ENCODE measurements around the gene KRT6C.

The KRT6C gene

GRCh38 chr12:52423661-52424500, 49.7 kb downstream of the KRT6C start:
- Histone ChIP-seq H3K27me3 (ENCODE audit: low read length) (no peaks in the 10 kb centered on the region), H3K27ac (ENCODE audit: low read depth, low read length) (no peak overlapping the region), H3K9me3 (ENCODE audit: insufficient read depth, low read length) (no peaks in the 10 kb centered on the region), H3K79me2 (ENCODE audit: insufficient read depth, low read length) (no peaks in the 10 kb centered on the region), H3F3A (ENCODE audit: insufficient read depth) (no peaks in the 10 kb centered on the region), H4K20me1 (ENCODE audit: low read depth, low read length) (no peaks in the 10 kb centered on the region), H3K4me3 (ENCODE audit: insufficient read depth, low read length, poor library complexity, severe bottlenecking) (no peak overlapping the region), H2AFZ (ENCODE audit: low read depth, low read length, severe bottlenecking) (no peak overlapping the region), H3K9me2 (replicated peaks; ENCODE audit: insufficient read depth, low read length) (no peaks in the 10 kb centered on the region), H3K4me2 (ENCODE audit: low read depth, low read length, poor library complexity, severe bottlenecking) (no peak overlapping the region), H3K36me3 (ENCODE audit: low read length) (no peaks in the 10 kb centered on the region), H3K9ac (ENCODE audit: low read length) (no peak overlapping the region)
- no peak for TF ChIP-seq EZH2phosphoT487 (conservative IDR thresholded peaks at IDR 0.05; ENCODE audit: low read length)
- TF ChIP-seq CTCF (IDR thresholded peaks at IDR 0.05; ENCODE audit: insufficient read depth, low read length, poor library complexity, severe bottlenecking): no peak

GRCh38 chr12:52423035-52423434, 50.6 kb downstream of the KRT6C start:
- Histone ChIP-seq H3K9ac (ENCODE audit: low read length) (no peak overlapping the region), H3K27me3 (ENCODE audit: low read length) (no peaks in the 10 kb centered on the region), H3F3A (ENCODE audit: insufficient read depth) (no peaks in the 10 kb centered on the region)

GRCh38 chr12:52419656-52420055, 53.9 kb downstream of the KRT6C start:
- Histone ChIP-seq H3K9me2 (replicated peaks; ENCODE audit: insufficient read depth, low read length) (no peaks in the 10 kb centered on the region), H3K9me3 (ENCODE audit: insufficient read depth, low read length) (no peaks in the 10 kb centered on the region), H4K20me1 (ENCODE audit: low read depth, low read length) (no peaks in the 10 kb centered on the region), H3K27me3 (ENCODE audit: low read length) (no peaks in the 10 kb centered on the region), H3K36me3 (ENCODE audit: low read length) (no peaks in the 10 kb centered on the region), H3F3A (ENCODE audit: insufficient read depth) (no peaks in the 10 kb centered on the region), H2AFZ (ENCODE audit: low read depth, low read length, severe bottlenecking) (no peak overlapping the region), H3K4me2 (ENCODE audit: low read depth, low read length, poor library complexity, severe bottlenecking) (no peak overlapping the region), H3K4me3 (ENCODE audit: insufficient read depth, low read length, poor library complexity, severe bottlenecking) (no peak overlapping the region), H3K9ac (ENCODE audit: low read length) (no peak overlapping the region), H3K27ac (ENCODE audit: low read depth, low read length) (no peak overlapping the region), H3K79me2 (ENCODE audit: insufficient read depth, low read length) (no peaks in the 10 kb centered on the region)
- TF ChIP-seq CTCF (IDR thresholded peaks at IDR 0.05; ENCODE audit: insufficient read depth, low read length, poor library complexity, severe bottlenecking) (no peak), EZH2phosphoT487 (conservative IDR thresholded peaks at IDR 0.05; ENCODE audit: low read length) (no peak)

More at GRCh38 chr12:52423035-52423434, 50.6 kb downstream of the KRT6C start:
- Histone ChIP-seq H3K9me3 (ENCODE audit: insufficient read depth, low read length) (no peaks in the 10 kb centered on the region), H3K4me2 (ENCODE audit: low read depth, low read length, poor library complexity, severe bottlenecking) (no peak overlapping the region), H3K79me2 (ENCODE audit: insufficient read depth, low read length) (no peaks in the 10 kb centered on the region), H3K4me3 (ENCODE audit: insufficient read depth, low read length, poor library complexity, severe bottlenecking) (no peak overlapping the region), H3K36me3 (ENCODE audit: low read length) (no peaks in the 10 kb centered on the region), H4K20me1 (ENCODE audit: low read depth, low read length) (no peaks in the 10 kb centered on the region), H3K27ac (ENCODE audit: low read depth, low read length) (no peak overlapping the region), H3K9me2 (replicated peaks; ENCODE audit: insufficient read depth, low read length) (no peaks in the 10 kb centered on the region), H2AFZ (ENCODE audit: low read depth, low read length, severe bottlenecking) (no peak overlapping the region)
- no peak for TF ChIP-seq EZH2phosphoT487 (conservative IDR thresholded peaks at IDR 0.05; ENCODE audit: low read length)
- TF ChIP-seq CTCF (IDR thresholded peaks at IDR 0.05; ENCODE audit: insufficient read depth, low read length, poor library complexity, severe bottlenecking): no peak
